HEK293 (cell line): ENCODE results near the gene THEM4.

Experiments
- KLF7 ChIP-seq: fragments of 450-650 bp; formaldehyde crosslinking; IDR thresholded peaks from 2 replicates; pipeline ENCODE4 v1.5.1; 2016; ENCODE audit warnings: missing biosample characterization, missing genetic modification characterization, borderline replicate concordance
- KLF9 ChIP-seq: fragments of 450-650 bp; formaldehyde crosslinking; IDR thresholded peaks from 2 replicates; pipeline ENCODE4 v1.5.1; 2016; ENCODE audit warnings: missing biosample characterization, missing genetic modification characterization, low read depth
- PRDM10 ChIP-seq: fragments of 450-650 bp; formaldehyde crosslinking; IDR thresholded peaks from 2 replicates; pipeline ENCODE4 v1.5.1; 2016; ENCODE audit warnings: missing biosample characterization, missing genetic modification characterization
- RBAK ChIP-seq: fragments of 450-650 bp; formaldehyde crosslinking; IDR thresholded peaks from 2 replicates; pipeline ENCODE4 v1.5.1; 2016; ENCODE audit warnings: missing biosample characterization, missing genetic modification characterization
- REPIN1 ChIP-seq: fragments of 450-650 bp; formaldehyde crosslinking; IDR thresholded peaks from 2 replicates; pipeline ENCODE4 v1.5.1; 2017; ENCODE audit warnings: missing biosample characterization, missing genetic modification characterization, low read depth
- REST ChIP-seq: fragments of 450-650 bp; formaldehyde crosslinking; IDR thresholded peaks from 2 replicates; pipeline ENCODE4 v1.5.1; 2016; ENCODE audit warnings: missing biosample characterization, missing genetic modification characterization
- SCRT2 ChIP-seq: fragments of 450-650 bp; formaldehyde crosslinking; IDR thresholded peaks from 2 replicates; pipeline ENCODE4 v1.5.1; 2016; ENCODE audit warnings: missing biosample characterization, missing genetic modification characterization
- TCF7L2 ChIP-seq: IDR thresholded peaks from 2 replicates; pipeline ENCODE4 v1.6.1; 2011; ENCODE audit warnings: low read depth, mild to moderate bottlenecking, inconsistent platforms, low read length, moderate library complexity, borderline replicate concordance
- ZNF114 ChIP-seq: fragments of 450-650 bp; formaldehyde crosslinking; IDR thresholded peaks from 2 replicates; pipeline ENCODE4 v1.5.0; 2017; ENCODE audit warnings: missing biosample characterization, missing genetic modification characterization
- ZNF133 ChIP-seq: fragments of 450-650 bp; formaldehyde crosslinking; IDR thresholded peaks from 2 replicates; pipeline ENCODE4 v1.5.1; 2016; ENCODE audit warnings: missing biosample characterization, missing genetic modification characterization
- ZNF169 ChIP-seq: fragments of 450-650 bp; formaldehyde crosslinking; IDR thresholded peaks from 2 replicates; pipeline ENCODE4 v1.5.1; 2016; ENCODE audit warnings: missing biosample characterization, missing genetic modification characterization
- ZNF19 ChIP-seq: fragments of 450-650 bp; formaldehyde crosslinking; IDR thresholded peaks from 2 replicates; pipeline ENCODE4; 2016; ENCODE audit warnings: missing biosample characterization, missing genetic modification characterization, low read depth
- ZNF214 ChIP-seq: fragments of 450-650 bp; formaldehyde crosslinking; IDR thresholded peaks from 2 replicates; pipeline ENCODE4 v1.5.1; 2017; ENCODE audit warnings: missing biosample characterization, mild to moderate bottlenecking, missing genetic modification characterization, borderline replicate concordance
- ZNF23 ChIP-seq: fragments of 450-650 bp; formaldehyde crosslinking; IDR thresholded peaks from 2 replicates; pipeline ENCODE4 v1.5.1; 2016; ENCODE audit warnings: missing biosample characterization, missing genetic modification characterization, borderline replicate concordance
- ZNF248 ChIP-seq: fragments of 450-650 bp; formaldehyde crosslinking; IDR thresholded peaks from 2 replicates; pipeline ENCODE4 v1.5.1; 2017; ENCODE audit warnings: missing biosample characterization, missing genetic modification characterization
- ZNF311 ChIP-seq: fragments of 450-650 bp; formaldehyde crosslinking; IDR thresholded peaks from 2 replicates; pipeline ENCODE4 v1.5.1; 2017; ENCODE audit warnings: missing biosample characterization, missing genetic modification characterization, borderline replicate concordance
- ZNF350 ChIP-seq: fragments of 450-650 bp; formaldehyde crosslinking; IDR thresholded peaks from 2 replicates; pipeline ENCODE4 v1.5.0; 2017; ENCODE audit warnings: missing biosample characterization, mild to moderate bottlenecking, missing genetic modification characterization
- ZNF48 ChIP-seq: fragments of 450-650 bp; formaldehyde crosslinking; IDR thresholded peaks from 2 replicates; pipeline ENCODE4 v1.5.1; 2016; ENCODE audit warnings: missing biosample characterization, missing genetic modification characterization
- ZNF555 ChIP-seq: fragments of 450-650 bp; formaldehyde crosslinking; conservative IDR thresholded peaks from 2 replicates; pipeline ENCODE4 v1.5.1; 2017; ENCODE audit warnings: missing biosample characterization, mild to moderate bottlenecking, missing genetic modification characterization, inconsistent platforms
- ZNF596 ChIP-seq: fragments of 450-650 bp; IDR thresholded peaks from 2 replicates; pipeline ENCODE4 v1.5.0; 2018; ENCODE audit warnings: missing biosample characterization, mild to moderate bottlenecking, missing genetic modification characterization, moderate library complexity
- ZNF629 ChIP-seq: fragments of 450-650 bp; formaldehyde crosslinking; IDR thresholded peaks from 2 replicates; pipeline ENCODE4 v1.5.1; 2017; ENCODE audit warnings: missing biosample characterization, missing genetic modification characterization
- TF ChIP-seq, protein P1 (sequence below): fragments of 450-650 bp; formaldehyde crosslinking; conservative IDR thresholded peaks from 2 replicates; pipeline ENCODE4 v1.5.1; 2016; ENCODE audit warnings: low read depth, missing biosample characterization, missing genetic modification characterization
- TF ChIP-seq, protein P2 (sequence below): fragments of 450-650 bp; formaldehyde crosslinking; IDR thresholded peaks from 2 replicates; pipeline ENCODE4 v1.5.1; 2017; ENCODE audit warnings: missing biosample characterization, missing genetic modification characterization
- TF ChIP-seq, protein P3 (sequence below): fragments of 450-650 bp; formaldehyde crosslinking; IDR thresholded peaks from 2 replicates; pipeline ENCODE4 v1.5.1; 2016; ENCODE audit warnings: missing biosample characterization, missing genetic modification characterization
- TF ChIP-seq, protein P4 (sequence below): fragments of 450-650 bp; formaldehyde crosslinking; IDR thresholded peaks from 2 replicates; pipeline ENCODE4 v1.5.1; 2016; ENCODE audit warnings: missing biosample characterization, missing genetic modification characterization

Gene THEM4

DNA sequence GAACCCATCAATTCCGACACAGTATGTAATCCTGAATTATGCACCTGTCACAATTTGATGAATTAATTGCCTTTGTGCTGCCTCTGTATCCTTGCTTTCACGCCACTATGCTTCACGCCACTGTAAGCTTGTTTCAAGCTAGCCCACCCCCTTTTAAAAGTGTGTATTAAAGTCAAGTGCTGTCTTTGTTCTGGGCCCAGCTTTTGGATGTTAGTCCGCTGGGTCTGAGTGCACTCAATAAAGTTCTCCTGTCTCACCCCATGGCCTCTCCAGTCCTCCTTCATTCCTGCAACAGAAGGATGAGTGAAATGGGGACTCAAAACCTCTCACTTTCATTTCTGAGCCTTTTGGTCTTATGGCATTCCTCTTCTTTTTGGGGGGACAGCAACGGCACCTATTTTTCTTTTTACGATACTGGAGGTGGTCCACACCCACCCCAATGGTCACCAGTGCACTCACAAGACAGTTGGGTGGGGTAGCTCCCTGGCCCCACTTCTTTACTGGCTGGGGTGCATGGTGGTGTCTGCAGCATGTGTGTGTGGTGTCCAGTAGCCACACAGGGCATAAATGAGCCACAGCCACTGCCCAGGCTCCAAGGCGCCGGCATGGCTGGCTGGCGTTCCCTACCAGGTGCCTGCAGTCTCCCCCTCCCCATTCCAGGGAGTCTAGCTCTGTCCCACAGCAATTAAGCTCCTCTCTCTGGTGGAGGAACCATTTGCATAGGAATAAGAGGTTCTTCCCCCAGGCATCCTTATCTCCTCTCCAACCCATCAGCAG is 1.8 kb downstream of the THEM4 start (continued):
- no peak for TF ChIP-seq PRDM10 (tag by site-specific recombination)
- no peak for TF ChIP-seq ZNF114 (tag by site-specific recombination)
- TF ChIP-seq ZNF133 (tag by site-specific recombination) = no peak
- no peak; the same call in 1 of the 2 replicates for TF ChIP-seq ZNF555 (tag by site-specific recombination)
- no peak for TF ChIP-seq ZNF629 (tag by site-specific recombination)
- peak; percentile 77 for TF ChIP-seq ZNF169 (tag by site-specific recombination)
- no peak for TF ChIP-seq REPIN1
- TF ChIP-seq, protein P1, sequence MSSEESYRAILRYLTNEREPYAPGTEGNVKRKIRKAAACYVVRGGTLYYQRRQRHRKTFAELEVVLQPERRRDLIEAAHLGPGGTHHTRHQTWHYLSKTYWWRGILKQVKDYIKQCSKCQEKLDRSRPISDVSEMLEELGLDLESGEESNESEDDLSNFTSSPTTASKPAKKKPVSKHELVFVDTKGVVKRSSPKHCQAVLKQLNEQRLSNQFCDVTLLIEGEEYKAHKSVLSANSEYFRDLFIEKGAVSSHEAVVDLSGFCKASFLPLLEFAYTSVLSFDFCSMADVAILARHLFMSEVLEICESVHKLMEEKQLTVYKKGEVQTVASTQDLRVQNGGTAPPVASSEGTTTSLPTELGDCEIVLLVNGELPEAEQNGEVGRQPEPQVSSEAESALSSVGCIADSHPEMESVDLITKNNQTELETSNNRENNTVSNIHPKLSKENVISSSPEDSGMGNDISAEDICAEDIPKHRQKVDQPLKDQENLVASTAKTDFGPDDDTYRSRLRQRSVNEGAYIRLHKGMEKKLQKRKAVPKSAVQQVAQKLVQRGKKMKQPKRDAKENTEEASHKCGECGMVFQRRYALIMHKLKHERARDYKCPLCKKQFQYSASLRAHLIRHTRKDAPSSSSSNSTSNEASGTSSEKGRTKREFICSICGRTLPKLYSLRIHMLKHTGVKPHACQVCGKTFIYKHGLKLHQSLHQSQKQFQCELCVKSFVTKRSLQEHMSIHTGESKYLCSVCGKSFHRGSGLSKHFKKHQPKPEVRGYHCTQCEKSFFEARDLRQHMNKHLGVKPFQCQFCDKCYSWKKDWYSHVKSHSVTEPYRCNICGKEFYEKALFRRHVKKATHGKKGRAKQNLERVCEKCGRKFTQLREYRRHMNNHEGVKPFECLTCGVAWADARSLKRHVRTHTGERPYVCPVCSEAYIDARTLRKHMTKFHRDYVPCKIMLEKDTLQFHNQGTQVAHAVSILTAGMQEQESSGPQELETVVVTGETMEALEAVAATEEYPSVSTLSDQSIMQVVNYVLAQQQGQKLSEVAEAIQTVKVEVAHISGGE (tag by site-specific recombination) = no peak
- TF ChIP-seq REST = no peak
- peak; percentile 25; the same call in 1 of the 2 replicates for TF ChIP-seq KLF9
- TF ChIP-seq TCF7L2 = no peak
- TF ChIP-seq, protein P2, sequence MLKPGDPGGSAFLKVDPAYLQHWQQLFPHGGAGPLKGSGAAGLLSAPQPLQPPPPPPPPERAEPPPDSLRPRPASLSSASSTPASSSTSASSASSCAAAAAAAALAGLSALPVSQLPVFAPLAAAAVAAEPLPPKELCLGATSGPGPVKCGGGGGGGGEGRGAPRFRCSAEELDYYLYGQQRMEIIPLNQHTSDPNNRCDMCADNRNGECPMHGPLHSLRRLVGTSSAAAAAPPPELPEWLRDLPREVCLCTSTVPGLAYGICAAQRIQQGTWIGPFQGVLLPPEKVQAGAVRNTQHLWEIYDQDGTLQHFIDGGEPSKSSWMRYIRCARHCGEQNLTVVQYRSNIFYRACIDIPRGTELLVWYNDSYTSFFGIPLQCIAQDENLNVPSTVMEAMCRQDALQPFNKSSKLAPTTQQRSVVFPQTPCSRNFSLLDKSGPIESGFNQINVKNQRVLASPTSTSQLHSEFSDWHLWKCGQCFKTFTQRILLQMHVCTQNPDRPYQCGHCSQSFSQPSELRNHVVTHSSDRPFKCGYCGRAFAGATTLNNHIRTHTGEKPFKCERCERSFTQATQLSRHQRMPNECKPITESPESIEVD (tag by site-specific recombination) = no peak
- 0 out of 2 replicates have a peak, but pooled peaks have one; percentile 63 for TF ChIP-seq ZNF311 (tag by site-specific recombination)
- TF ChIP-seq RBAK (tag by site-specific recombination) = no peak
- TF ChIP-seq ZNF23 (tag by site-specific recombination) = no peak
- no peak for TF ChIP-seq KLF7 (tag by site-specific recombination)
- TF ChIP-seq ZNF214 (tag by site-specific recombination) = no peak
- TF ChIP-seq, protein P3, sequence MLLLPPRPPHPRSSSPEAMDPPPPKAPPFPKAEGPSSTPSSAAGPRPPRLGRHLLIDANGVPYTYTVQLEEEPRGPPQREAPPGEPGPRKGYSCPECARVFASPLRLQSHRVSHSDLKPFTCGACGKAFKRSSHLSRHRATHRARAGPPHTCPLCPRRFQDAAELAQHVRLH (tag by site-specific recombination) = no peak
- TF ChIP-seq SCRT2 = no peak
- TF ChIP-seq ZNF248 (tag by site-specific recombination) = no peak
- TF ChIP-seq, protein P4, sequence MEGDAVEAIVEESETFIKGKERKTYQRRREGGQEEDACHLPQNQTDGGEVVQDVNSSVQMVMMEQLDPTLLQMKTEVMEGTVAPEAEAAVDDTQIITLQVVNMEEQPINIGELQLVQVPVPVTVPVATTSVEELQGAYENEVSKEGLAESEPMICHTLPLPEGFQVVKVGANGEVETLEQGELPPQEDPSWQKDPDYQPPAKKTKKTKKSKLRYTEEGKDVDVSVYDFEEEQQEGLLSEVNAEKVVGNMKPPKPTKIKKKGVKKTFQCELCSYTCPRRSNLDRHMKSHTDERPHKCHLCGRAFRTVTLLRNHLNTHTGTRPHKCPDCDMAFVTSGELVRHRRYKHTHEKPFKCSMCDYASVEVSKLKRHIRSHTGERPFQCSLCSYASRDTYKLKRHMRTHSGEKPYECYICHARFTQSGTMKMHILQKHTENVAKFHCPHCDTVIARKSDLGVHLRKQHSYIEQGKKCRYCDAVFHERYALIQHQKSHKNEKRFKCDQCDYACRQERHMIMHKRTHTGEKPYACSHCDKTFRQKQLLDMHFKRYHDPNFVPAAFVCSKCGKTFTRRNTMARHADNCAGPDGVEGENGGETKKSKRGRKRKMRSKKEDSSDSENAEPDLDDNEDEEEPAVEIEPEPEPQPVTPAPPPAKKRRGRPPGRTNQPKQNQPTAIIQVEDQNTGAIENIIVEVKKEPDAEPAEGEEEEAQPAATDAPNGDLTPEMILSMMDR (tag by site-specific recombination) = no peak
- TF ChIP-seq ZNF596 (tag by site-specific recombination) = no peak
- no peak for TF ChIP-seq ZNF19 (tag by site-specific recombination)
- TF ChIP-seq ZNF350 (tag by site-specific recombination) = peak; percentile 69; the same call in 1 of the 2 replicates
- TF ChIP-seq ZNF48 (tag by site-specific recombination) = no peak
